Measurements from ENCODE around the gene NKAPD1. TPM values are rescaled to one million over a fixed set of nuclear protein-coding genes. Genes with fewer than 3 reads are reported as not detected.
"Not testable (repeated sequence)": the region's sequence is repeated elsewhere in the genome, so short reads cannot be mapped to it uniquely, and the experiment has no call there.

The NKAPD1 gene
- total RNA-seq, 3 donors from 2014 or later = 13.1 to 16.1 (median 14.7) TPM

DNA sequence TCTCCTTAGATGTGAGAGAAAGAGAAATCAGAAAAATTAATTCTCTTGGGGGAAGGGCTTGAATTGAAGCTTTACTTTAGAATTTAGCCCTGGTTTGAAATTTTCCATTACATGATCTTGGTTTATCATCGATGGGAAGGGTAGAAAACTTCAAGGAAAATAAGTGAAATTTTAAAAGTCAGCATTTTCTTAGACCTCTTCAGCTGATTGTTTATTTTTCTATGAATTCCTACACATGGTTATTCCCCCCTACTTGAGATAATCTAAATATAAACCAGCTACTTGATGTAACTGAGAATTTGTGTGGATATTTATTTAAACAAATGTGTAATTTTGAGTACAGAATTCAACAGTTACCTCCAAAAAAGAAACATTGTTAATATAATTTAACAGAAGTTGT lies 11.2 kb upstream of the NKAPD1 start:
- TF ChIP-seq POLR2A (IDR thresholded peaks at IDR 0.05) (no peak), POLR2AphosphoS5 (IDR thresholded peaks at IDR 0.05) (no peak)
- TF ChIP-seq, protein P1, sequence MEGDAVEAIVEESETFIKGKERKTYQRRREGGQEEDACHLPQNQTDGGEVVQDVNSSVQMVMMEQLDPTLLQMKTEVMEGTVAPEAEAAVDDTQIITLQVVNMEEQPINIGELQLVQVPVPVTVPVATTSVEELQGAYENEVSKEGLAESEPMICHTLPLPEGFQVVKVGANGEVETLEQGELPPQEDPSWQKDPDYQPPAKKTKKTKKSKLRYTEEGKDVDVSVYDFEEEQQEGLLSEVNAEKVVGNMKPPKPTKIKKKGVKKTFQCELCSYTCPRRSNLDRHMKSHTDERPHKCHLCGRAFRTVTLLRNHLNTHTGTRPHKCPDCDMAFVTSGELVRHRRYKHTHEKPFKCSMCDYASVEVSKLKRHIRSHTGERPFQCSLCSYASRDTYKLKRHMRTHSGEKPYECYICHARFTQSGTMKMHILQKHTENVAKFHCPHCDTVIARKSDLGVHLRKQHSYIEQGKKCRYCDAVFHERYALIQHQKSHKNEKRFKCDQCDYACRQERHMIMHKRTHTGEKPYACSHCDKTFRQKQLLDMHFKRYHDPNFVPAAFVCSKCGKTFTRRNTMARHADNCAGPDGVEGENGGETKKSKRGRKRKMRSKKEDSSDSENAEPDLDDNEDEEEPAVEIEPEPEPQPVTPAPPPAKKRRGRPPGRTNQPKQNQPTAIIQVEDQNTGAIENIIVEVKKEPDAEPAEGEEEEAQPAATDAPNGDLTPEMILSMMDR (IDR thresholded peaks at IDR 0.05) = no peak
- Histone ChIP-seq H3K27me3 (no peaks in the 10 kb centered on the region), H3K9me3 (no peaks in the 10 kb centered on the region), H3K4me1 (no peaks in the 10 kb centered on the region), H3K27ac (no peak overlapping the region), H3K36me3 (no peaks in the 10 kb centered on the region), H3K4me3 (no peak overlapping the region)
- intact Hi-C loops (cut with DNase I; ENCODE audit: low total_unique reads) = no loop called here
- no peak for DNase-seq (ENCODE audit: low spot score in 2 of 2)

DNA sequence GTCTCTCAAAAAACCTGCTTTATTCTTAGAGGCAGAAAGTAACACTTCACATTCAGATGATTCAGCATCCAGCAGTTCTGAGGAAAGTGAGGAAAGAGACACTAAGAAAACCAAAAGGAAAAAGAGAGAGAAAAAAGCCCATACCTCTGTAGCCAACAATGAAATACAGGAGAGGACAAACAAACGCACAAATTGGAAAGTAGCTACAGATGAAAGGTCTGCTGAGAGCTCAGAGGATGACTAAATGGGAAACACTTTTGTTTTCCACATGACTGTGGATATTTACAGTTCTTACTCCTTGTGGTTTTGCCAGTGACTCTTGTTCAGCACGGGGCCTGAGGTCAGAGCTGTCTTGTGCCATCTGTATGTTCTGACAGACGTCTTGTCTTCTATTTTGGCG lies 8.6 kb downstream of the NKAPD1 start:
- H3K27ac ChIP-seq = no peak overlapping the region
- no peak for DNase-seq (ENCODE audit: low spot score in 2 of 2)
- peaks cover 5% of the 10 kb centered on the region for H3K36me3 ChIP-seq
- peaks cover 0 to 5% of the 10 kb centered on the region in 2 donors for H3K4me1 ChIP-seq
- H3K4me3 ChIP-seq = no peak overlapping the region
- TF ChIP-seq POLR2AphosphoS5 (IDR thresholded peaks at IDR 0.05) (no peak), POLR2A (IDR thresholded peaks at IDR 0.05) (no peak)
- TF ChIP-seq, protein P1 (IDR thresholded peaks at IDR 0.05) = no peak
- H3K9me3 ChIP-seq = no peaks in the 10 kb centered on the region
- H3K27me3 ChIP-seq = no peaks in the 10 kb centered on the region
- intact Hi-C loops (cut with DNase I; ENCODE audit: low total_unique reads) = no loop called here

DNA sequence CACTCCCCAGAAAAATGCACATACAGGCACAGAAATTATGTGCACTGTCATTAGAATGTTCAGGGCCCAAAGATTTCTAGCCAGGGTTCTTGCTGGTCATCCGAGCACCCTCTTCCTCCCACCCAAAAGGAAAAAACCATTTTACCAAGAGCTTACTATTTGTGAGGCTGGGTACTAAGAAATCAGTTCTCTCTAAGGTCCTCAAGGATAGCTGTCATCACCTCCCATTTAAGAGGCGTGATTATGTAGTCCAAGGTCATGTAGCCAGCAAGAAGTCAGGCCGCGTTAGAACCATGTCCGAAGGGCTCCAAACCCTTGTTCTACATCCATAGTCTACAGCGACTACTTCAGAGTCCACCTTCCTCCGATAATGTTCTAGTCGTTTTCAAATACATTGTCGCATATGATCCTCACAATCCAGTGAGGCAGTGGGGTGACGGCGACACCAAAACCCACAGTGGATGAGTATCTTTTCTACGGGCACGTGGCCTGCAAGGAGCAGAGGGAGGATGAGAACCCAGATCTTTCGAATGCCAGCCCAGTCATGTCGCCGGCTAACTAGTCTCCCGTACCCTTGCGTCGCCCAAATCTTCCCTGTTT lies 11.8 kb downstream of the NKAPD1 start:
- intact Hi-C loops (cut with DNase I; ENCODE audit: low total_unique reads) = no loop called here
- TF ChIP-seq POLR2AphosphoS5 (IDR thresholded peaks at IDR 0.05) (no peak), POLR2A (IDR thresholded peaks at IDR 0.05) (no peak)
- TF ChIP-seq, protein P1 (IDR thresholded peaks at IDR 0.05) = no peak
- no peaks in the 10 kb centered on the region for H3K36me3 ChIP-seq
- peak overlapping the region; percentile 79 to 87 for H3K27ac ChIP-seq
- peaks cover 0 to 8% of the 10 kb centered on the region in 2 donors for H3K4me1 ChIP-seq
- no peak for DNase-seq (ENCODE audit: low spot score in 2 of 2)
- peak overlapping the region; percentile 71 to 84 (median 79) for H3K4me3 ChIP-seq
- H3K27me3 ChIP-seq = no peaks in the 10 kb centered on the region
- no peaks in the 10 kb centered on the region for H3K9me3 ChIP-seq

DNA sequence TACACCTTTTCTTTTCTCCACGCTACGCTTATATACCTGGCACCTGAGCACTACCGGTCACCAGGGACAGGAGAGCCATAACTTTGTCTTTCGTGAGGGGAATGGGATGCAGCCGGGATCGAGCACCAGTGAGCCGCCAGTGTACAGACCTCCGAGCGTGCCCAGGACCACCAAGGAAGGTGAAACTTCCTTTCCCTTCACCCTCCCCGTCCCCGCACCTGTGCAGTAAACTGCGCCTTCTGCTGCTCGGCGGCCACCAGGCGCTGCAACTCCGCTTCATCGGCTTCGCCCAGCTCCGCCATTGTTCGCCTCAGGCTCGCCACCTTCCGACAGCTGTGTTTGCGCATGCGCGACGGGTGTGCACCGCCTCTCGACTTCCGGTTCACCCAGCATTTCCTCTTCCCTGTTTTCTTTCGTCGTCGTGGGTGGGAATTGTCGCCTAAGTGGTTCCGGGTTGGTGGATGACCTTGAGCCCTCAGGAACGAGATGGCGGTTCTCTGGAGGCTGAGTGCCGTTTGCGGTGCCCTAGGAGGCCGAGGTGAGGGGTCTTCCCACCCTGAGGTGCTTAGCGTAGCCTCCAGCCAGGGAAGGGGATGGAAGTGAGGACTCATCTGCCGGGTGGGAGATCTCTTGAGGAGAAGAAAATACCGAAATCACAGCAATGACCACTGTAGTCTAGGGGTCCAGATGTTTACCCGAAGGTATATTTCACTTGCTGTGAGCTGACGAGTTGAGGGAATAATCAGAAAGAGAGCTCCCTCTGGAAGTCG lies 12.5 kb downstream of the NKAPD1 start, which contains the start of the genes SDHD and TIMM8B:
TSS of gene SDHD (plus strand) at position 452 of the 770 bp plus-strand sequence. CDS start at position 487, 35 bp downstream.
TSS of gene TIMM8B (minus strand) at position 335 of the 770 bp plus-strand sequence. CDS start at position 302, 33 bp downstream.
- Histone ChIP-seq H3K4me3 (peak within 1 kb of the TSS; percentile 71 to 84 (median 79)), H3K36me3 (peaks cover 5% of the 10 kb centered on the region), H3K27me3 (no peaks in the 10 kb centered on the region), H3K9me3 (no peaks in the 10 kb centered on the region), H3K4me1 (peaks cover 0 to 8% of the 10 kb centered on the region in 2 donors), H3K27ac (peak within 1 kb of the TSS; percentile 79 to 87)
- intact Hi-C loops (cut with DNase I; ENCODE audit: low total_unique reads) = no loop called here
- DNase-seq (ENCODE audit: low spot score in 2 of 2) = peak; percentile 95 to 96
- TF ChIP-seq POLR2AphosphoS5 (IDR thresholded peaks at IDR 0.05) = peak in 2 of 3 donors; percentile 89 to 95
- TF ChIP-seq, protein P1 (IDR thresholded peaks at IDR 0.05) = peak in 2 of 3 donors; percentile 30 to 54
- peak; percentile 51 for TF ChIP-seq POLR2A (IDR thresholded peaks at IDR 0.05)

DNA sequence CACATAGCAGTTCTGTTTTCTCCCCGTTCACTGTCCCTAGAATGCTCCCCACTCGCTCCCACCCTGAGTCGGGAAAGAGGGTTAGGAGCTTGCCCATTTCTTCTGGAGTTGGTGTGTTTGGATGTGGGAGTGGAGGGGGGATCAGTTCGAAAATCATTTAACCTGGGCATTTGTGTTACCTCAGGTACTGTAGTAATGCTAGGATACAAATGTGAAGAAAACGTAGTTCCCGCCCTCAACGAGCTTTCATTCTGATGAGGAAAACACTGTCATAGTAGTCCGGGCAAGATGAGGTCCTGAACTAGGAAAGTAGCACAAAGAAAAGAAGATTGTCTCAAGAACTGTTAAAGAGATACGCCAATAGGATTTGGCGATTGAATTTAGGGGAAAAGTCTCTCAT lies 13.1 kb downstream of the NKAPD1 start:
- H3K4me1 ChIP-seq = peaks cover 0 to 8% of the 10 kb centered on the region in 2 donors
- TF ChIP-seq, protein P1 (IDR thresholded peaks at IDR 0.05) = no peak
- no peak for TF ChIP-seq POLR2AphosphoS5 (IDR thresholded peaks at IDR 0.05)
- TF ChIP-seq POLR2A (IDR thresholded peaks at IDR 0.05) = no peak
- H3K27ac ChIP-seq = peak overlapping the region; percentile 79 to 87
- peaks cover 5% of the 10 kb centered on the region for H3K36me3 ChIP-seq
- no peaks in the 10 kb centered on the region for H3K9me3 ChIP-seq
- no peaks in the 10 kb centered on the region for H3K27me3 ChIP-seq
- DNase-seq (ENCODE audit: low spot score in 2 of 2) = no peak
- peak overlapping the region; percentile 71 to 84 (median 79) for H3K4me3 ChIP-seq
- intact Hi-C loops (cut with DNase I; ENCODE audit: low total_unique reads) = no loop called here

DNA sequence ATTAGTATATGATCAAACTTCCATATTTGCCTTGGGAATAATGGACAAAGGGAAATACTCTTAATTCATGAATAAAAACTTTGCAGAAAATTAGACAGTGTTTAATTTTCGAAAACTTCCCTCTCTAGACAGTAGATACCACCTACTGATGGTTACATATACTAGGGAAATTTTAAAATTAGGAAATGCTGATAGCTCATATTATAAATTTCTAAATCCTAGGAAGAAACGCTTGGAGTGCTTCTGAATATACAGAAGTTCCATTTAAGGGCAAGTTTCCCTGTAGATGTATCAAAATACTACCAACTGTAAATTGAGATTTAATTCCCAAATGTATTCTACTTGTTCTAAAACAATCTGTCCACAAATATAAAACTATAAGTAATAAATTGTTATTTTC lies 21.2 kb downstream of the NKAPD1 start:
- H3K27ac ChIP-seq; intact Hi-C loops (cut with DNase I; ENCODE audit: low total_unique reads); H3K27me3 ChIP-seq; H3K9me3 ChIP-seq; H3K4me3 ChIP-seq; H3K4me1 ChIP-seq; DNase-seq (ENCODE audit: low spot score in 2 of 2); H3K36me3 ChIP-seq: not testable (repeated sequence)
